Neutrophil (primary cell): ENCODE measurements around the gene CACNA2D3.

Experiments used
- H3K27ac ChIP-seq: fragments of 200-600 bp; sonication (generic); 2 replicates; pipeline ENCODE4 v1.5.1; 2016; ENCODE audit warnings: mild to moderate bottlenecking, moderate library complexity
- H3K27me3 ChIP-seq: fragments of 200-600 bp; sonication (generic); 2 replicates; pipeline ENCODE4 v1.6.0; 2016; ENCODE audit warnings: mild to moderate bottlenecking
- H3K36me3 ChIP-seq: fragments of 200-600 bp; sonication (generic); 2 replicates; pipeline ENCODE4 v1.5.1; 2017
- H3K4me1 ChIP-seq, 2 experiments: fragments of 200-600 bp in 1 of 2; sonication (generic) in 1 of 2; 1 replicate in 1 of 2; 2 replicates in 1 of 2; pipeline versions ENCODE4 v1.5.1 to v1.6.1; 2013 to 2016; ENCODE audit warnings: low read depth in 1 of 2, low read length in 1 of 2, mild to moderate bottlenecking in 1 of 2, moderate library complexity in 1 of 2; ENCODE audit not compliant: control insufficient read depth in 1 of 2, insufficient read depth in 1 of 2
- H3K4me3 ChIP-seq, 2 experiments: fragments of 200-600 bp in 1 of 2; sonication (generic) in 1 of 2; 1 replicate in 1 of 2; 2 replicates in 1 of 2; pipeline ENCODE4 v1.5.1; 2013 to 2016; ENCODE audit warnings: low read depth in 1 of 2, low read length in 1 of 2, mild to moderate bottlenecking in 1 of 2, moderate library complexity in 1 of 2
- H3K9me3 ChIP-seq: fragments of 200-600 bp; sonication (generic); 2 replicates; pipeline ENCODE4 v1.5.1; 2016
- TF ChIP-seq, protein P1 (sequence below): fragments of 200-600 bp; sonication (generic); IDR thresholded peaks from 2 replicates; pipeline ENCODE4 v1.5.1; 2016; ENCODE audit warnings: antibody characterized with exemption

CACNA2D3 gene

DNA sequence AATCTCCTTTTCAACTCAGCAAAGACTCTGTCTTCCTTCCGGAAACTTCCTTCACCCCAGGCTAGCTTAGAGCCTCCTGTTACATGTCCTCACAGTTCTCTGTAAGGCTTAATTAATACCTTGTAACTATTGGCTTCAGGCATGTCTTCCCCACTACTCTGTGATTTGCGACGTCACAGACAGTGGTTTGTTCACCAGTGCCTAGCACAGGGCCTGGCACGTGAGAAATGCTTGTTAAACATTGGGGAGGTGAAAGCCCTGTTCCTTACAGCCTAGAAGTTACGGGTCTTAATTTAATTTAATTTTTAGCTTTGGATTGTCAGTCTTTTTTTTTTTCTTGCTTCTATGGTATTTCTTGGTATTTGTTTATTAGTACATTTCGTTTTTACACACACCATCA is 36.4 kb upstream of the CACNA2D3 start:
- H3K27me3 ChIP-seq: peaks cover 69% of the 10 kb centered on the region
- no peaks in the 10 kb centered on the region for H3K4me1 ChIP-seq
- TF ChIP-seq, protein P1, sequence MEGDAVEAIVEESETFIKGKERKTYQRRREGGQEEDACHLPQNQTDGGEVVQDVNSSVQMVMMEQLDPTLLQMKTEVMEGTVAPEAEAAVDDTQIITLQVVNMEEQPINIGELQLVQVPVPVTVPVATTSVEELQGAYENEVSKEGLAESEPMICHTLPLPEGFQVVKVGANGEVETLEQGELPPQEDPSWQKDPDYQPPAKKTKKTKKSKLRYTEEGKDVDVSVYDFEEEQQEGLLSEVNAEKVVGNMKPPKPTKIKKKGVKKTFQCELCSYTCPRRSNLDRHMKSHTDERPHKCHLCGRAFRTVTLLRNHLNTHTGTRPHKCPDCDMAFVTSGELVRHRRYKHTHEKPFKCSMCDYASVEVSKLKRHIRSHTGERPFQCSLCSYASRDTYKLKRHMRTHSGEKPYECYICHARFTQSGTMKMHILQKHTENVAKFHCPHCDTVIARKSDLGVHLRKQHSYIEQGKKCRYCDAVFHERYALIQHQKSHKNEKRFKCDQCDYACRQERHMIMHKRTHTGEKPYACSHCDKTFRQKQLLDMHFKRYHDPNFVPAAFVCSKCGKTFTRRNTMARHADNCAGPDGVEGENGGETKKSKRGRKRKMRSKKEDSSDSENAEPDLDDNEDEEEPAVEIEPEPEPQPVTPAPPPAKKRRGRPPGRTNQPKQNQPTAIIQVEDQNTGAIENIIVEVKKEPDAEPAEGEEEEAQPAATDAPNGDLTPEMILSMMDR: no peak
- no peak overlapping the region for H3K27ac ChIP-seq
- H3K36me3 ChIP-seq: no peaks in the 10 kb centered on the region
- H3K9me3 ChIP-seq: no peaks in the 10 kb centered on the region
- no peak overlapping the region for H3K4me3 ChIP-seq

DNA sequence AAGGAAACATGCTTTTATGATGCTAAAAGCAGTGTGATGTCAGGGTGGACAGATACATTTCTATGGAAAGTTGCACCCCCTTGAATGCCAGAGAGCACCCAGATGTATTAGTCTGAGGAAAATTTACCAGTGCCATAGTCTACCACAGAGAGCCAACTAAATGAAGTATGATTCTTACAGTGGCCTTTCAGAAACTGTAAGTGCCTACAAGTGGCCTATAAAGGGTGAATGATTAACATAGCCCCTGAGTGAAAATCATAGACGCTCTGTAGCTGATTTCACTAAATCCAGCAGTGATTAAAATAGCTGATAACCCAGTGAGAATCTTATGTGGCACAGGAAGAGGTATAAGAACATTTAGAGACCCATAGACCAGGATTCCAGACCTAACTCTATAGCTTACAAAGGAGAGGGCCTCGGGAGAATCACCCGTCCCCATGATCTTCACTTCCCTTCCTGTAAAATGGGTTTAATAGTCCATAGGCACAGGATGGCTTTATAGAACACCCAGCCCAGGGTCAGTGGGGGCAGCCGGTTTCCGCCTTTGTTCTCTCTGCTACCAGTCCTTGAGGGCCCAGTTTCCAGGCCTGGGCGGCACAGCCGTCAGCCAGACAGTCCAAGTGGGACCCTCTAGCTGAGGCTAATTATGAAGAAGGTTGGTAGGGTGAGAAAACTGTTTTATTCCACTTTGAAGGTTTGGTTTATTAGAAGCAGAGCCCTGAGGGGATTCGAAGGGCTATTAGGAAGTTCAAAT is 35.5 kb upstream of the CACNA2D3 start:
- TF ChIP-seq, protein P1: no peak
- Histone ChIP-seq H3K4me1 (no peaks in the 10 kb centered on the region), H3K27ac (no peak overlapping the region), H3K9me3 (no peaks in the 10 kb centered on the region), H3K27me3 (peaks cover 72% of the 10 kb centered on the region), H3K4me3 (no peak overlapping the region), H3K36me3 (no peaks in the 10 kb centered on the region)

DNA sequence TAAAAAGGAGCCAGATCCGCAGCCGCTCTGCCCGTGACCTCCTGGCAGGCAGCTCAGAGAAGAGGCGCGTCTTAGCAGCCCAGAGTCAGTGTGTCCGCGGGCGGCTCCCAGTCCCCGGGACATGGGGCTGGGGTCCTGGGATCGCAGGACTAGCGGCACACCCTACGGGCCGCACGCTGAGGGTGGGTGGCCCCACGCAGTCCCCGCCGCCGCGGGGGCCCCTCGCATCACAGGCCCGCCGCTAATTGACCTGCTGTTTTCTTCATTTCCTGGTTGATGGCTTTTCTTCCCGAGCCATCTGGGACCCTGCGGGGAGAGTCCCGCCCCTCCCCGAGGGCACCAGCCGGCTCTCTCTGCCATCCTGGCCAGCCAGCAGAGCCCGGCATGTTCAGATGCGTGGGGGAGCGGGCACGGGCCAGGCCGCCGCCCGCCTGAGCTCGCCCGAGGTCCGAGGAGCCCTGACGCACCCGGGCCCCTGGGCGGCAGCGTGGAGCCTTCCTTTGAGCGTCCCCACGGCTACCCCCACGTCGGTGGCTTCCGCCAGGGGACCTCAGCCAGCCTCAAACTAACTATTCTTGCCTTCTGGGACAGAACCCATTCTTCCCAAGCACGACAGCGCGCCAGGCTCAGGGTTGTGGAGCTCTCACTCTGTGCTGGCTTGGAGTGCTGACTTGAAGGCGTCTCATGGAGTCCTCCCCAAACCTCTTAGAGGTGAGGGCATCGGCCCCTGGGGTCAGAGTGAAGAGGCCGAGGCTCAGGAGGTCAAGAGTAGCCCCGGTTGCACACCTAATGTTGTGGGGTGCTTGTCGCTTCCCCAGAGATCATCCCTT is 34.6 kb upstream of the CACNA2D3 start:
- no peaks in the 10 kb centered on the region for H3K36me3 ChIP-seq
- no peaks in the 10 kb centered on the region for H3K9me3 ChIP-seq
- H3K27ac ChIP-seq: no peak overlapping the region
- no peak overlapping the region for H3K4me3 ChIP-seq
- no peaks in the 10 kb centered on the region for H3K4me1 ChIP-seq
- peaks cover 72% of the 10 kb centered on the region for H3K27me3 ChIP-seq
- TF ChIP-seq, protein P1: no peak

DNA sequence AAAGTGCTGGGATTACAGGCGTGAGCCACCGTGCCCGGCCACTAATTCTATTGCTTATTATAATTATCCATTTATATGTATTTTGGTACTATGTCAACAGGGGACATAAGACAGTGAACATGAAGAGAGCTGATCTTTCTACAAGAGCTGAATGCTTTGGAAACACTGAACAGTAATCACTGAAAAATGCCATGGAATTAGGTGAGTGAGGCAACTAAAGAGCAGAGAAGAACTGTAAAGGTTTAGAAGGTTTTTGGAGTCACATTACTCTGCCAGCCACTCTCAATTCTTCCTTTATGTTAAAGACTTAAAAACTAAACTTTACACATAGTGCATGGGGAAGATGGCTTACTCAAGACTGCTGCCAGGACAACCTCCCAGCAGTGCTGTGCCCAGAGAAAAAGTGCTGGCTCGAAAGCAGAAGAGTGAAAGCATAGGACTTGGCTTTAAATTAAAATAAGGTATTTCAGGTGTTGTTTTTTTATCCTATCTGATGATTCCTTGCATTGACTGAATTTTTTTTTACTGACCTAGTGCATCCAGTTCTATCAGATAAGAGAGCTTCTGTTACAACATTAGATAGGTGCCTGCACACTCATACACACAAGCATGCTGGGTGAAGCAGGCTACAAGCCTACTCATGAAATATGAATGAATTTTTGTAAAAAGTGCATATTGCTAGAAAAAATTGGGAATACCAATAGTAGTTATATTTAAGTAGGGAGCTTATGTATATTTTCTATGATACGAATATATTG is 28.7 kb upstream of the CACNA2D3 start:
- Histone ChIP-seq H3K27ac (no peak overlapping the region), H3K4me1 (no peaks in the 10 kb centered on the region), H3K36me3 (no peaks in the 10 kb centered on the region), H3K9me3 (no peaks in the 10 kb centered on the region), H3K27me3 (peaks cover 30% of the 10 kb centered on the region), H3K4me3 (no peak overlapping the region)
- TF ChIP-seq, protein P1: no peak

DNA sequence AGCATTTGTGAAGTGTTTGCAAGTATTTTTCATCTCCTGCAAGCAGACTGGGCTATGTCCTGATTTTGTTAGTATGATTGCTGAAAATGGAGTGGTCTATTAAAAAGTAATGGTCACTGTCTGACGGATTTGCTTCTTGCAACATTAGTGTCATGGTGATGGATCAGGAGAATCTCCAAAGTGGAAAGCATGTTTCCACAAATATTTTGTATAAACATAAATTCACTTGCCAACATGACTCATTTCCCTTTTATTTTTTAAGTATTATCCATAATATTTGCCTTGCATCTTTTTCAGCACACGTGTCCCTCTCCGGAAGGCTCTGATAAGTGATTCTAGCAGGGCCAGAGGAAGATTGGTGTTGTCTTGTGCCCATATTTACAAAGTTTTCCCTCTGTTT is 27.4 kb upstream of the CACNA2D3 start:
- Histone ChIP-seq H3K27me3 (peaks cover 17% of the 10 kb centered on the region), H3K9me3 (no peaks in the 10 kb centered on the region), H3K4me1 (no peaks in the 10 kb centered on the region), H3K27ac (no peak overlapping the region), H3K4me3 (no peak overlapping the region), H3K36me3 (no peaks in the 10 kb centered on the region)
- TF ChIP-seq, protein P1: no peak
